GM19023 (cell line): ENCODE measurements around the gene SLC35A2.
A peak's percentile ranks its signal among the peaks of the same experiment; 100 is the strongest.
"Not testable (repeated sequence)": the region's sequence is repeated elsewhere in the genome, so short reads cannot be mapped to it uniquely, and the experiment has no call there.

Experiments
- ATAC-seq: cut with Tn5 transposase; IDR thresholded peaks from one replicate; pipeline ENCODE4 v1.9.1; 2021; ENCODE audit warnings: mild to moderate bottlenecking, moderate library complexity; ENCODE audit not compliant: unreplicated experiment

SLC35A2 gene

DNA sequence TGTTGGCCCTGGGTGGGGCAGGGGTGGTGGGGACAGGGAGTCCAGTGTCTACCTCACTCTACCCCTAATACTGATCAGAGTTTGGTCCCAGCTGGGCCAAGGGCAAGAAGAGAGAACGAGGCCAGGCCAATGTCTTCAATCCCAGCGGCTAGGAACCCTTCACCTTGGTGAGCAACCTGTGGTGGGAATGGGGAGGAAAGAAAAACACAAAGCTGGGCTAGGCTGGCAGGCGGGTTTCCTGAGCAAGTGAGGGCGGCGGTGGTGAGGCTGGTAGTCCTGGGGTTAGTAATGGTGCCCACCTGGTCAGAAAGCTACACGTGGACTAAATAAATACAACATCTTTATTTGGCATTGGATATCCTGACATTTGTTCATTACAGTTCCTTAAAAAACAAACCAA is 8.2 kb downstream of the SLC35A2 start:
- ATAC-seq: no peak

DNA sequence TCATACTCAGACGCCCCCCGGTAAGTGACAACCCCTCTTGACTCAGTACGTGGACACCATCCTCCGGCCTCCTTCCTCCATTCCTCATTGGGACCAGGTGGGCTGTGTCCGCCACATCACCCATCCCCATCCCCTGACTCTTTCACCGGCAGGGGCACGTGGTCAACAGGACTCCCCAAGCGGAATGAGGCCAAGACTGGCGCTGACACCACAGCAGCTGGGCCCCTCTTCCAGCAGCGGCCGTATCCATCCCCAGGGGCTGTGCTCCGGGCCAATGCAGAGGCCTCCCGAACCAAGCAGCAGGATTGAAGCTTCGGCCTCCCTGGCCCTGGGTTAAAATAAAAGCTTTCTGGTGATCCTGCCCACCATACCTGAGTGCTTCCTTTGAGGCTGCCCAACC is 8.7 kb downstream of the SLC35A2 start:
- ATAC-seq: no peak

DNA sequence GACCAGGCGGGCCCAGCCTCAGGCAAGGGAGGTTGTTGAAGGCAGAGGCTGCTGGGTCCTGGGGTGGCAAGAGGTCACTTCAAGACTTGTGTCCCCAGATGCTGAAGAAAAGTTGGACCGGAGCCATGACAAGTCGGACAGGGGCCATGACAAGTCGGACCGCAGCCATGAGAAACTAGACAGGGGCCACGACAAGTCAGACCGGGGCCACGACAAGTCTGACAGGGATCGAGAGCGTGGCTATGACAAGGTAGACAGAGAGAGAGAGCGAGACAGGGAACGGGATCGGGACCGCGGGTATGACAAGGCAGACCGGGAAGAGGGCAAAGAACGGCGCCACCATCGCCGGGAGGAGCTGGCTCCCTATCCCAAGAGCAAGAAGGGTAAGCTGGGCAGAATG is 9.3 kb downstream of the SLC35A2 start:
- ATAC-seq: no peak

DNA sequence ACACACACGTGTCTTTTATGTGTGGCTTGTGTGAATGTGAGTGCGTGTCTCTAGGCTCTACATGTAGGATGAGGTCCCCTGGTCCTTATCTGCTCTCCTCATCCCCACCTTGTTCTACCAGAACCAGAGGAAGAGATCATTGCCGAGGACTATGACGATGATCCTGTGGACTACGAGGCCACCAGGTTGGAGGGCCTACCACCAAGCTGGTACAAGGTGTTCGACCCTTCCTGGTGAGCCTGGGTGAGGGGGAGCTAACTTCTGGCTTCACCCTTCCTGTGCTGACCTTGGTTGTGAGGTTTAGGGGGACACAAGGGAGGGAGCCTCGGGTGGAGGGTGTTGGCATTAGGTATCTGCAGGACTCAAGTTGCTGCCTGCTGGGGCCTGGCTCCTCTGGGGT is 10.4 kb downstream of the SLC35A2 start:
- ATAC-seq: no peak

DNA sequence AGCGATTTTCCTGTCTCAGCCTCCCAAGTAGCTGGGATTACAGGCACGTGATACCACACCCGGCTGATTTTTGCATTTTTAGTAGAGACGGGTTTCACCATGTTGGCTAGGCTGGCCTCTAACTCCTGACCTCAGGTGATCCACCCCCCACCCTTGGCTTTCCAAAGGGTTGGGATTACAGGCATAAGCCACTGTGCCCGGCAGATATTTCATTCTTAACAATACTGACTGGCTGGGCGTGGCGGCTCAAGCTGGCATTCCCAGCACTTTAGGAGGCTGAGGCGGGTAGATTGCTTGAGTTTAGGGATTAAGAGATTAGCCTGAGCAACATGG is 12.4 kb downstream of the SLC35A2 start:
- ATAC-seq: no peak

DNA sequence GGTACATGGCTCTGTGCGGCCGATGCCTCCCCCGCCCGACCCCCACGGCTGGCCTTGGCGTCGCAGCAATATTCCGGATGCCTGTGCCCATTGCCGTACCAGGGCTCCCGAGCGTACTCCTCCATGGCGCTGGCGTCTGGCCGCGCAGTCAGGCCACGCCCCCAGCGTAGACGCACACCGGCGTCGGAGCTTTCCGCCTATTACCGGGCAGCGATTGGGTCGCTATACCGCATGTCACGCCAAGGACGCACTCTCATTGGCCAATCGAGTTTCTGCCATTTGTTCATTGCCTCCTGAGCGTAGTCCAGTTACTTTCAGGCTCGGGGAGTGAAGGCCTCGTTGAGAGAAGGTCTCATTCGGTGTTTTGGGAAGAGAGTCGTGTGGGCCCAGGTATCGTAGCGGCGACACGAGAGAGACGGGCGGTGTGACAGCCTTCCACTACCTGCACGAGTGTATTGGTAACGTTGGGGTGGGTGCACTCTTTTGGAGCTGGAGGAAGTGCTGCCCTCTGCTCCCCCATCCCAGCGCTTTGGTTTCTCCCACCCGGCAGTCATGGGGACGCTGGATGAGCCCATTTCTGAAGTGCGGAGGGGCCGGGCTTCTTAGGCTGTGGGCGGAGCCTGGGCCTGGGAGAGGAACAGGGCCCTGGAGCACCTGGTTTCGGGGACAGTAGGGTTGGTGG is 13.7 kb downstream of the SLC35A2 start, which contains the start of the genes PQBP1 and TIMM17B:
Gene PQBP1 (plus strand): TSS at position 306 of the 682 bp plus-strand sequence. CDS start 580 bp downstream, outside the sequence.
Gene TIMM17B (minus strand): TSS at position 144 of the 682 bp plus-strand sequence. CDS start 19 bp downstream, at position 125.
- peak; percentile 87 for ATAC-seq

DNA sequence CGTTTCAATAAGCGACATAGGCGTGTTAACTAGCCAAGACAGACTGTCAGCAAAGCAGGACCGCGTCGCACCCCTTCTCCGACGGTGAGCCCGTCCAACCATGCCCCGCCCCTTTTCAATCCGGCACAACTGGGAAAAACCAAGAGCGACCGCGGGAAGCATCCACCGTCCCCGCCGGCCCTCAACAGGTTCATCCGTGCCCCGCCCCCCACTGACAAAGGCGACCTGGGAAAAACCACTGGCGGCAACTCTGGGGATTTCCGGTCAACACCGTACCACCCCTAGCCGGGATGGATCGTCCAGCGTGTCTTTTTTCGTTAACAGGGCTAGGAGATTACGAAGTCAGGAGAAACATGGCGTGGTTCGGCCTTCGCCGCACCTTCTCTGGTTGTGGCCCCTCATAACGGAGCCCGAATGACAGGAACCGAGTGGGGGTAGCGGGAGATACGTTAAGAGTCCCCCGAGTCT is 14.3 kb downstream of the SLC35A2 start:
- ATAC-seq: peak; percentile 11

DNA sequence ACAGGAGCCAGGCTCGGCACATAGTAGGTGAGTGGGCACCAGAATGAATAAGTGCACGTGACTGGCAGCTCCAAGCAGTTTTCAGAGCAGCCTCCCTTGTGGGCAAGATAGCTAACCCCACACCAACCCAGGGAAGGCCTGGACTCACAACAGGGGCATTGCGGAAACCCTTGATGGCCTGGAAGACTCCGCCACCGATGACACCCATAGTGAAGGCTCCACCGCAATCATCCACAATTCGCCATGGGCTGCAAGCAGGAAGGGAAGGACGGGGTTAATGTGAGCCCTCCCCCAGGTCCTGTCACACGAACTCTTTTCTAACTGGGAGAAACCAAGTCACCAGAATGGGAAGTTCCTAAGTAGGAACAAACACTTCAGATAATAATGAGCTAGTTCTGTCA is 14.8 kb downstream of the SLC35A2 start:
- ATAC-seq: no peak

DNA sequence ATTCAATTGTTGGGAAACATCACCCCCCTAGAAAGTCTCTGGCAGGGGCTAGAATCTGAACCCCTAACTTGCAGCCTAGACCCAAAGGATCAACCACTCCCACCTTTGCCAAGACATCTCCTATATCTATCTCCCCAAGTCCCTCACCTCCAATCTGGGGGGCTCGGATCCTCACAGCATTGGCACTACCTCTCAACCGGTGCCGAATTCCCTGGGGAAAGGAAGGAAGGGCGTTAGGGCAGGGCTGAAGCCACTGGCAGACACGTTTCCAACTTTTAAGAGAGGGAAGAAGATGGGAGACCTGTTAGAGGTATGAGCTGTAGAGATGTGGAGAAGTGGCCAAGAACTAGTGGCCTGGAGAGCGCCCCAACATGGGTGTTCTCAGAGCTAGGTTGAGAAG is 16.6 kb downstream of the SLC35A2 start:
- no peak for ATAC-seq

DNA sequence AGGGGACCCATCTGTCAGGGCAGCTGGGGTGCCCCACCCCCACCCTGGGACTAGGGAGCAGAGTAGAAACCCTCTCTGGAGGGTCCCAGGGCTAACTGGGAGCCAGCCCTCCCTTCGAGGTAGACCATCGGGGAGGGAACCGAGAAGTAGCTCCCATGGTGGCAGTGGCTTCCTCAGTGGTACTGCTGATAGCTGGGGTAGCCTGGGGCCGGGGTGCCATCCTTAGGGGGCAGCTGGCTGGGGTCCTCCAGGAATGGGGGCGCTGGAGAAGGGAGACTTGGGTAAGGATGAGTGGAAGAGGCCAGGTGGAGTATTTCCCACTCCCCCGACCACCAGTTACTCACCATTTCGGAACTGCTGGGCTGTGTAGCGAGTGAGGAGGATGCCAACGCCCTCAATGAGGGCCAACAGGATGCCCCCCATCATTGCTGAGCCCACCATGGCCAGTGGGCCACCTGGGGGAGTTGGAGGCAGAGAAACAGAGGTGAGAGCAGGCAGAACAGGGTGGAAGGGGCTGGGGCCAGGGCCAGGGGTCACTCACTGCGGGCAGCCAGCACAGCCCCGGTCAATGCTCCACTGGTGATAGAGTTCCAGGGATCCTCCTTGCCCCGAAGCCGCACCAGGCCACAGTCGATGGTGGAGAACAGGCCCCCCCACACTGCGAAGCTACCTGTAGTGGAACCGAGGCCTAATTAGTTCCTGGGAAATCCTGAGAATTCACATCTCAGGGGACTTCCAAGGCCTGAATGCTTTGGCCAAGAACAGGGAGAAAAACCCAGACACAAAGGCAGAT is 17.7 kb downstream of the SLC35A2 start:
- no peak for ATAC-seq

DNA sequence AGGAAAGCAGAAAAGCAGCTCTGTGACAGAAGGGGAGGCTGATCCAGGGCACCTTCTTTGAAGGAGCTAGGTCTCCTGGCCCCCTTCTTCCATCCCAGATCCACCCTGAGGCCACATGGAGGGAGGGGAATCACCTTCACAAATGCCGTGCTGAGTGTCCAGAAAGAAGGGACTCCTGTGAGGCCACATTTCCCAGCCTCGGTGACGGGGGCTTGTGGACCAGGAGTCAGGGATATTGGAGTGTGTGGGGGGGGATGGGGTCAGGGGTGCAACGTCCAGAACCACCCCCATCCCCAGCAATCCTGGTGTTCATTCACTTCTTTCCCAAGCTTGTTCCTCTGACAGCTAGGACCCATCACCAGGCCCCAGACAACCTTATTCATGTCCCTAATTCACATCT is 18.6 kb downstream of the SLC35A2 start:
- ATAC-seq: no peak

DNA sequence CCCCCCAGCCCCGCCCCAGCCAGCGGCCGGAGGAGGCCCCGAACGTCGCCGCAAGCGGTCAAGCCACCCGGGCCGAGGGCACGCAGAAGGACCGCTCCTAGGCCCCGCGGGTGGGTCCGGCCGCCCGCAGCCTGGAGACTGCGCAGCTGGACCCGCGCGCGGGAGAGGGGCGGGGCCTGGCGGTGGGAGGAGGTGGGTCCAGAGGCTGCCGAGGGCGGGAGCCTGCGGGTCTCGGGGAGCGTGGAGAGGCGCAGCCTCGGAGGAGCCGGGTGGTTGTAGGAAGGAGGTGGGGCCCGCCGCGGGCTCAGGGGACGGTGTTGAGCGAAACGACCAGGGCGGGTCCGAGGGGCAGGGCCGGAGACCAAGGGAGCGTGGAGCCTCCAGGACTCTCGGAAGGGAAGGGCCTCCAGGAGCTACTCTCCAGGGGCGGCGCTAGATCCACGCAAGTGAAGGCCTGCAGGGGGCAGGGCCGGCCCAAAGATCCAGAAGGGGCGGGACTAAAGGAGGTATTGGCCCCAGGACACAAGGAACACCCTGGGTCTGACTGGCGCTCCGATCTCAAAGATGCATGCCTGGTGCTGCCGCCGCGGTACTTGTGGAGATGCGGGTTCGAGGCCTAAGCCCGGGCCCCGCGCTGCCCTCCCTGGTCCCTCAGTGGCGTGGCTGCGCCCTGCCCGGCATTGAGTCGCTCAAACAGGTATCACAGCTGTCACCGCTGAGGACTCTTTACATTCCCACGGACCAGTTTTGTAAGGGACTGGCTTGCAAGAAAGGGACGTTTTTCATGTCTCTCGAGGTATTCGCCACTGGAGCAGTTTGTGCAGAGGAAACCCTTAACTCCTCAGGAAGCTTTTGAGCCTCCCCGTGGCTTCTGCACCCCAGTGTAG is 19.8 kb downstream of the SLC35A2 start:
- ATAC-seq: peak; percentile 77

DNA sequence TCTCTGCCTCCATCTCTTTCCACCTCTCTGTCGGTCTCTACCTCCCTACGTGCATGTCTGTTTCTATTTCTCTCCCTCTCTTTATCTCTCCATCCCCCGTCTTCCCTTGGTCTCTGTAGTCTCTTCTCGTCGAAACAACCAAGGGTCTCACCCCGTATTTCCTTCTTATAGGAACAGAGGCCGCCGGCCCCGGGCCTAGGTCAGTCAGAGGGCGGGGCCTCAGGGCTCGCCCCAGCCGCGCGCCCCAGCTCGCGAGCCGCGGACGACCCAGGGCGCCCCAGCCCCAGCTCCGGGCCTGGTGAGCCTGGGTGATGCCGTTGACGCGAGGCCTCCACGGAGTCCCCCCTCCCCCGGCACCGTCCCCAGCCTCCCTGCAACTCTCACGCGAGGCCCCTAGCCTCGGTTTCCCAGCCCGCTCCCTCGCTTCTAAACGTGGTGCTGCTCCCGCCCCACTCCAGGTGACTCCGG is 20.5 kb downstream of the SLC35A2 start:
- peak; percentile 43 for ATAC-seq

DNA sequence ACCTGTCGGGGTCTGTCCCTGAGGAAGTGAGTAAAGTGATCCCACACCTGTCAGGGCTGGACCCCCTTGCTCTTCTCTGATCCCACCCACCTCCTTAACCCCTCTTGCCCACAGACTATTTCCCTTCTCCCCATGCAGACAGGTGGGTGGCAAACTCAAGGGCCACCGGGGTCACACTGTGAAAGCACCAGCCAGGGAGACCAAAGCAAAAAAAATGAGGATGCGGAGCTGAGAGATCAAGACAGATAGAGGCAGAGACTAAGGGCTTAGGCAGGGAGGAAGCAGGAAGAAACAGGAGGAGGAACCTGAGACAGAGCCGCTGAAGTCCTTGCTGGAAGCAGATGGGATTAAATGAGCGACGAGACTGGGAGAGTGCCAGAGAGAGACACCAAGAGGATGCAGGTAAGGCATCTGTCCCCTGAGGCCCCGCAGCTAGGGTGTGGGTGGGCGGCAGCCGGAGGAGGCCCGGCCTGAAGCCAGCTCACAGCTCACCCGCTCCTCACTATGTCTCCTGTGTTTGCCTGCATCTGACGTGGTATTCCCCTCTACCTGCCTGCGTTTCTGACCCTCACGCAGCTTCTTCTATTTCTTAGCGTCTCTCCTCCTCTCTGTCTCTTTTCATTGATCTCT is 21.0 kb downstream of the SLC35A2 start:
- ATAC-seq: no peak

DNA sequence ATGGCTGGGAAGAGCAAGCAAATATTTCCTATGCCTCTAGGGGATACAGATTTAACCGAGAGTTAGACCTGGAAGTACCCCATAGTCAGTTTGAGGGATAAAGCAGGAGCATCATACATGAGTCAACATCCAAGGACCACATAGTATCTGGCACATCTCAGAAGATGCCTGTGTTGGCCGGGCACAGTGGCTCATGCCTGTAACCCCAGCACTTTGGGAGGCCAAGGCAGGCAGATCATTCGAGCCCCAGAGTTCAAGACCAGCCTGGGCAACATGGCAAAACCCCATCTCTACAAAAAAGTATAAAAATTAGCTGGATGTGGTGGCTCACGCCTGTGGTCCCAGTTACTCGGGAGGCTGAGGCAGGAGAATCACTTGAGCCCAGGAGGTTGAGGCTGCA is 24.9 kb downstream of the SLC35A2 start:
- not testable (repeated sequence) for ATAC-seq

DNA sequence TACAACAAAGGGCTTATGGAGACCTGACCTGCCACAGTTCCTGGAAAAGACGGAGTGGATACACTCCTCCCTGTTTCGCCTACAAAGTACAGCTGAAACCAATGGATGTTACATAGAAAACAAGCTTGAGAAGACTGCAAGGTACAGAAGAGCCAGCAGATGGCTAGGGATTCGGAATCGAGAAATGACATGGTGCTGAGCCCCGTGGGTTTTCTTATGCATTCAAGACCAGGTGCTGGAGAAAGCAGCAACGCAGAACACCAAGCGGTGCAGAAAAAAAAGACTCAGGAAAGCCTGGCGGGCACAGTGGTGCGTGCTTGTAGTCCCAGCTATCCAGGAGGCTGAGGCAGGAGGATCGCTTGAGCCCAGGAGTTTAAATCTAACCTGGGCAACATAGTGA is 27.7 kb downstream of the SLC35A2 start:
- ATAC-seq: no peak

DNA sequence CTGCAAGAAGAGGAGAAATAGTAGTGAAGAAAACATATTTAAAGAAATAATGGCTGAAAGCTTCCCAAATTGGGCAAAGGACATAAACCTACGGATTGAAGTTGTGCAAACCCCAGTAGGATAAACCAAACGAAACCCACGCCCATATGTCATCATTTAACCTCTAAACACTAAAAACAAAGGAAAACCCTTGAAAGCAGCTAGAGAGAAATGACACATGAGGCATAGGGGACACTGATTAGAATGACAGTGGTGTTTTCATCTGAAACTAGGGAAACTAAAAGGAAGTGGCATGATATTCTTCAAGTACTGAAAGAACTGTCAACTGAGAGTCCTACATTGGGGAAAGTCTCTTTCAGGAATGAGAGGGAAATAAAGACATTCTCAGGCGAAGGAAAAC is 34.5 kb downstream of the SLC35A2 start:
- ATAC-seq: not testable (repeated sequence)

DNA sequence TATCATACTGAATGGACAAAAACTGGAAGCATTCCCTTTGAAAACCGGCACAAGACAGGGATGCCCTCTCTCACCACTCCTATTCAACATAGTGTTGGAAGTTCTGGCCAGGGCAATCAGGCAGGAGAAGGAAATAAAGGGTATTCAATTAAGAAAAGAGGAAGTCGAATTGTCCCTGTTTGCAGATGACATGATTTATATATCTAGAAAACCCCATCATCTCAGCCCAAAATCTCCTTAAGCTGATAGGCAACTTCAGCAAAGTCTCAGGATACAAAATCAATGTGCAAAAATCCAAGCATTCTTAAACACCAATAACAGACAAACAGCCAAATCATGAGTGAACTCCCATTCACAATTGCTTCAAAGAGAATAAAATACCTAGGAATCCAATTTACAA is 39.4 kb downstream of the SLC35A2 start:
- ATAC-seq: not testable (repeated sequence)

DNA sequence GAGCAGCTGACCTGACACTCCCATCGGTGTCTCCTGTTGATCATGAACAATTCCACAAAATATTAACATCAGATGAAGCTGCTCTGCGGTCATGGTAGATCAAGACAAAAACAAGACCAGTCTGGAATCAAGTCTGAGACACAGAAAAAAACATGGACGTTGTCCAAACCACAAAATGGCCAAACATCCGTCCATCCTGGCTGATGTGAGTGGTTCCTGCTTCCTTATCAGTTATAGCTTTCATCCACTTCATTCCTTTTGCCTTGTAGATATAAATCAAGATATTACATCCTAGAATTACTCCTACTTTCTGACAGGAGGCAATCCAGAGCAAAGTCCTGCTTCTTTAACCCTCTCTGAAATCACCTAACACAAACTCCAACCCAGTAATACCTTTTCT is 47.2 kb downstream of the SLC35A2 start:
- ATAC-seq: no peak

DNA sequence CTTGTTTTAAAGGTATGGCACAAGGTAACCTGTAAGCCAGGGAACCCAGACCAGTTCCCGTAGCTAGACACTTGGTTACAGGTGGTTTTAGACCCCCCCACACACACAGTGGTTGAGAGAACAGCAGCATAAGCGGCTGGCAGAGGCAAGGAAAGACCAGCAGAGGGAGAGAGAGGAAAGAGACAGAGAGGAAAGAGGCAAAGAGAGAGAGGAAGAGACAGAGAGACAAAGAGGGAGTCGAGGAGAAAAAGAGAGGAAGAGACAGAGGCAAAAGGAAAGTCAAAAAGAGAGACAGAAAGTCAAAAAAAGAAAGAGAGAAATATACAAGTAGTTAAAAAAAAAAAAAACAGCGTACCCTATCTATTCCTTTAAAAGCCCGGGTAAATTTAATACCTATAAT is 56.5 kb downstream of the SLC35A2 start:
- no peak for ATAC-seq
